Activated CD8-positive, alpha-beta memory T cell treated with anti-CD3 and anti-CD28 coated beads, Interleukin-2, amount 50 U/mL, for 1 hour (primary cell): ENCODE data around the gene CDH13.

Experiments used
- DNase-seq: peaks from one replicate; pipeline ENCODE4 v3.0.0-alpha.2; 2020; ENCODE audit errors: extremely low read depth

The CDH13 gene

DNA sequence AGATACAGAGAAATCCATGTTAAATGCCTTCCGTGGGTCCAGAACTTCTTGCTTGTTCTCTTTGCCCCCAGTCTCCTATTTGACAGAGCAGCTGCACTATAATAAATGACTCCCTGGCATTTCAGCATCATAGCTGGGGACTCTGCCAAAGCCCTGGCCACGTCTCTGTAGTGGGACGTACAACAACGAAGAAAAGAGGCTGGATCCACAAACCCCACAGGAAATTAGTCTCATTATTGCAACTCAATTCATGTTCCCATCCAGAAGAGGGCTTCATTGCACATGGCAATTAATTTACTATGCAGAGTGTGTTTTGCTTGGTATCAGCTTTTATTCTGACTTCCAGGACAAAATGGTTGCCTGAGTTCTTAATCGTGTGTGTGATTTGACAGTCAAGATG, 121.3 kb downstream of the CDH13 start:
- no peak for DNase-seq

DNA sequence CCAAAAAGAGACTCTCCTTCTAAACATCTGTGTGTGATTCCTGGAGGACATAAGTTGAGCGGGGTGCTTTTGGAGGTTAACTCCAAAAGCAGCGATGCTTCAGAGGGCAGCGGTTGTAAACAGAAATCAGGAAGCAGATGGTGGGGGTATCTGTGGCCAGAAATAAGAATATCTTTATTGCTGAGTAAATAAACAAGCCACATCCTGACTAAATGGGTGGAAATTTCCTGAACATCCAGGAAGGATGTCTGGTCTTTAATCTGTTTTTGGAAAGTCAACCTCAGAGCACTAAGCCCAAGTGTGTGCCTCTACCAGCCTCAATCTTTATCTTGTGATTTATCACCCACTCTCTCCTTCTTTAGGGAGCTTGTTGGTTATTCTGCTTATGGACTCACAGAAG, 123.3 kb downstream of the CDH13 start:
- DNase-seq: no peak

DNA sequence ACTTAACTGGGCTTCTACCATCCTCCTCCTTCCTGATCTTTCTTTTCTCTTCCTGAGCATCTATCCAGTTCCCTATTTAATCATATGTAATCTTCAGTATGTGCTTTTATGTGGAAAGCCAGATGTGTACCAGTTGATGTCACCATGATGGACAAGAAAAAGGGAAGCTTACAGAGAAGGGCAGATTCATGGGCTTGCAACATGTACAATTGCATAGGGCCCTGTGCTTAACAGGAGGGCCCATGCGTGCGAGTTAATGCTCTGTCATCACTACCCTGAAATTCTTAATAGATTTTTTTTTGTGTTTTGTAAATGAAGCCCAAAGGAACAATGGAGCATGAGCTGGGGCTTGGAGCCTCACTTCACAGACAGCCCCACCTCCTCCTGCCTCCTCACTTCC, 124.3 kb downstream of the CDH13 start:
- no peak for DNase-seq

DNA sequence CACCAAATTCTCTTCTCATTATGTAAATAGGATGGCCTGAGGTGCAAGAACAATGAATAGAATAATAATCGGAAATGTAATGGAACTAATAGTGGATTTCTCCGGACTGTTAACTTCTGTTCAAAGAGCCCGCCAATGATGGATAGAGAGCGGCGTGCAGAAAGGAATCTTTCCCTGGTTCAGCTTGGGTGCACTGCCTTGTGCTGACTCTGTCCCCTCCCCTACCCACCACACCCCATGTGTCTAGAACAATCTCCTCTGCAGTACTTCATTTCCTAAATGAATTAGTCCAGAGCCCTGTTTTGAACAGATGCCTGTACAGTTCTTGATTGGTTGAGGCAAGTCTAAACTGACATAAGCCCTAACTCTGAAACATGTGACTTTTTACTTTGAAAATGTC, 125.4 kb downstream of the CDH13 start:
- no peak for DNase-seq

DNA sequence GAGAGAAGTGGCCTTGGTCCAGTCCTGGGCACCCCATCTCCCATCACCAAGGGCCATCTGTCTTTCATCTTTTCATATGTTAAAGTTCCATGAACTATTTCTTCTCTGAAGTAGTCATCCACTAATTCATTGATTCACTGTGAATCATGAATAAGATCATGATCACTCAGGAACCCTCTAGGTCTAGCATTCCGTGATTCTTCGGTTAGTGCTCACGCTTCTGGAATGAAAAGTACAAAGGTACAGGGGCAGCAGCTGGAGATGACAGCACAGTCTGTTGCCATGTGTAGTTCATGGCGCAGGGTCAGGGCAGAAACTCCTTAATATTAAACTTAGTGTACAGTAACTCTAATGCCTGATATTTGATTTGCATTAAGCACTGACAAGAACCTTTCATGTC, 127.1 kb downstream of the CDH13 start:
- no peak for DNase-seq

DNA sequence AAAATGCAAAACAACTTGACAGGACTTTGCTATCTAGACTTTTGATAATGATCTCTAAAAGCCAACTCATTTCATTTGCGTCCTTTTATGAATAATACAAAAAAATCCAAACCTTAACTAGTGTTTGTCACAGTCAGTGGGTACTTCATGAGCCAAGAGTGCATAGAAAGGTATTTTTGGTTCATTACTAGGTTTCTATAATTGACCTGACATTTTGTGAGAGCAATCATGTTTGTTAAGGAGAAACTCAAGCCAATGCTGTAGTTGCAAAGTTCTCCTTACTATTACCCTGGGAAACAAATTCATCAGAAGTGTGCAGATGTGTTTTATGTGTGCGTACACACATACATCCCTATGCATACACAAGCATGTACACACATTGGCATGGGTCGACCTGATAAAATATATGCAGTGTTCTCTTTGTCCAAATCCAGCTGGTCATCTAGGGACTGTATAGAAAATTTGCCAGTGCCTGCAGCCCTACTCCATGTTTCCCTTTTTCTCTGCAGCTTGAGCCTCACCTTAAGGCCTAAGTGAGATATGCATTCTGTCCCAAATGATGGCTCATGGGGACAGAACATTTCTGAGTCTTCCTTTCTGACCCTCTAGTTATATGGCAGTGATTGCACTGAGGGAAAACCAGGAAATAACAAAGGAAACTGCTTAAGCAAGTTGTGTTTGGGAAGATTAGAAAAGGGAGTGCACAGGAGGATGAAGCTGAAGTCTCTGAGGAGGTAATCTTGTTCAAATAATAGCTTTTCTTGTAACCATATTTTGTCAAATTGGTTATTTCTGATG, 128.1 kb downstream of the CDH13 start:
- no peak for DNase-seq

DNA sequence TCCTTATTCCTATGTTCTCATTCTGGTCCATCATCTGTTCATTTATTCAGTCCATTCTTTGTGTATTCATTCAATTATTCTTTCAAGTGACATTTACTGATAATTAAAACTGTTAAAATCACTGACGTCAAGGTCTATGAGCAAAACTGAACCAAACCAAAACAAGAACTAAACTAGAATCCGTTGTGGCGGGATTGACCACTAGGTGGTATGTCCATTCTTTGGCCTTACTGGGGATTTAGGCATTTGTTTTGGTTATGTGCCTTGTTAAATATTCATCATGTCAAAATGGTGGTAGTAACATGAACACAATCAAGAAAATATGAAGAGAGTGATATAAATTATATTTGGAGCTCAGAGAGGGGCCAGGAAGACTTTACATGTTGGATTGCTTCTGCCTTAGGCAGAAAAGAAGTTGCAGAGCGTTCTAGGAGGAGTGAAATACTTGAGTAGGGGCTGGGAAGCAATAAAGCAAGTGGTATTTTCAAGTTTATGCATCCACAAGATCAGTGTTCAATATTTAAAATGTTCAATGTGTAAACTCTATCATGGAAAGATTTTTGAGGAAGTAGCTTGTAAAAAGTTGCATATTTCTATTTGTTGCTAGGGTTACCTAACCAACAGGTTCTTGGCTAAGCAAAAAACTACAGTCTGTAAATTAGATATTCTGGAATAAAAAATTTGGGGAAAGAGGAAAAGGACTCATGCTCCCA, 129.0 kb downstream of the CDH13 start:
- no peak for DNase-seq

DNA sequence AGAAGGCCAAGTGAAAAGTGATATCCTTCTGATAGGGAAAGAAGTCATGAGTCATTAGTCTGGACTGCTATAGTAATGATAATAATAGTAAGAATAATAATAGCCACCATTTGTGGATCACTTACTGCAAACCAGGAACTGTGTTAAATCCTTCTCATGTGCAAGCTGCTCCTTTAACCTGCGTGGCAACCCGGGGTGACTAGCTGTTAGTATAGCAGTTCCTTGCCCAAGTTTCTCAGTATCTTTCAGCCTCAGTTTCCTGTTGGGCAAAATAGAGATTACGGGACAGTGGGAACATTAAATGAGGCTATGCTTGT, 129.5 kb downstream of the CDH13 start:
- DNase-seq: no peak

DNA sequence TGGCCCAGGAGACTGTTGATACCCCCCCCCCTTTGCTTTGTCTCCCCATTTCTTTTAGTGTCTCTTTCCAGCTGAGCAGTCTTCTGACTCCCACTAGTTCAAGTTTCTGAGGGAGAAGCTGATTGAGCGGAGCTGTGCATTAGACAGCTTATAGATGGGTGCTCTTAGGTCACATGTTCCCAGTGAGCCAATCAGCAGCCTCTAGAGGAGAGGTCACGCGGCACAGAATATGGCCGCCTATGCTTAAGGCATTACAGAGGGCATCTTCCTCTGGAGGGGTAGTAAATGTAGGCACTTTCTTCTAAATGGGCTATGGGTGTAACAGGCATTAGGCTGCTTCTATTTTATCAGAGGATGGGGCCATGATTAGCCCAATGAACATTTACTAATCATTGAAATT, 131.6 kb downstream of the CDH13 start:
- DNase-seq: no peak

DNA sequence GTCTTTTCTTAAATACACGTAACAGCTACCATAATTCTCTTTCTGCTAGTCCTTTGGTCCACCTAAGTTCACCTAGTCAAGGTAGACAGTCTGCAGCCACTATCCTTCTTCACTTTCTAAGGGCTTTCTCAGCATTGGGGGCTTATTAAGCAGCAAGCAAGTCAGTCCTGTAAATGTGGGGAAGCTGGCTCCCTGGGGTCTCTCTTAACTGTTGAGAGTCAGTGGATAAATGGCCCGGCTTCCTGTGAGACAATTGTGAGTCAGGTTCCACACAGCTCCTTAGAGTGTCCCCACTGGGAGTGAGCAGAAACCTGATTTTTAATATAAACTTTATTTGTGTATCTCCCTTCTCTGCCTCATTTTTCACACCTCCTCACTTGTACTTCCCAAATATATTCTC, 132.1 kb downstream of the CDH13 start:
- DNase-seq: no peak

DNA sequence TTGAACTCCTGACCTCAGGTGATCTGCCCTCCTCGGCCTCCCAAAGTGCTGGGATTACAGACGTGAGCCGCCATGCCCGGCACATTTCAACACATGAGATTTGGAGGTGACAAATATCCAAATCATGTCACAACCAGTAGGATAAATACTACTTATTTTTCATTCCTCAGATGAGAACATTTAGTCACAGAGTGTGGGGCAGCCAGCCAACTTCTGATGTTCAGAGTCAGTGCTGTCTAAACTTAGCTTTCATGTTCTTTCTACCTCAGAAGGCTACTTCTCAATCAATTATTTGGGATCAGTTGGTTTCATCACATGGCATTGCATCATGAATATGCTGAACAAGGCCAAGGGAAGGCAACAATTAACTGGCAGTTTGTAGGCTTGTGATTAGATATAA, 134.5 kb downstream of the CDH13 start:
- no peak for DNase-seq

DNA sequence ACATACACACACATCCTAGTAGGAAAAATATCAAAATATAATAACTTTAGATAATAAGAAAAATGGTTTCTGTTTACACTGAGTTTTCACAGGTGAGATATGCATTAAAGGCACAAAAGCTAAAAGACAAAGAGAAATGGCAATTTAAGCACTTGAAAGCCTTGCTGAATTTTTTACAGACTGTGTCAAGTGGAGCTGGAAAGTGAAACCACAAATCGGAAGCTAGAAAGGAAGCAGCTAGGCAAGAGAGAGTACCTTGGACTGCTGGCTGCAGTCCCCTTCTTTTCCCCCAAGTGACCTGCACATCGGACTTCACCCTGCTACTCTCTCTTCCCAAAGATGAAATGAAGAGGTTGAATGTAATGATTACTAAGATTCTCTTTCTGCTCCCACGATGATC, 135.1 kb downstream of the CDH13 start:
- DNase-seq: no peak

DNA sequence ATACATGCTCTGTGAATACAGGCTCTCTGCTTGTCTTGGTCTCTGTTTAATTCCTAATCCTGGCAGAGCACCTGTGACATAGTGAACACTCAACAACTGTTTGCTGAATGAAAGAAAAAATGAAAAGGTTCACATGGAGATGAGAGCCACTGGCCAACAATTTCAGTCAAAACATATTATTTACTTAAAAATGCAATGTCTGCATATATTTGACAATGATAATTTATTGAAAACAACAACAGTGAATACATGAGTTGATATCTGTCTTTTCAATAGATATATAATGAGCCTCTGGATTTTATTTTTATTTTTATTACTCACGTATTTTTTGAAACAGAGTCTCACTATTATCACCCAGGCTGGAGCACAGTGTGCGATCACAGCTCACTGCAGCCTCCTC, 136.6 kb downstream of the CDH13 start:
- DNase-seq: no peak

DNA sequence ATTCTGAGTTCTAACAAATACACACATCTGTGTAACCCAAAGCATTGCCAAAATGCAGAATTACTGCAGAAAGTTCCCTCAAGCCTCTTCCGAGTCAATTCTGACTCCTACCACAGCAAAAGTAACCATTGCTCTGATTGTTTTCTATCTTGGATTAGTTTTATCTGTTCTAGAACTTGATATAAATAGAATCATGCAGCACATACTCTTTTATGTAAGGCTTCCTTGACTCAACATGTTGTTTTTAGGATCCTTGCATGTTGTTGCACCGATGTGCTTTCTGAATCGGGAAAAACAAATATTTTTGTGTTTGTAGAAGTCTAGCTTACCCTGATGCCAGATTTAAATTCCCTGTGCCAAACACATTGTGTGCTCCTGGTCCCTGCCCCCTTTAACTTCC, 140.4 kb downstream of the CDH13 start:
- DNase-seq: no peak

DNA sequence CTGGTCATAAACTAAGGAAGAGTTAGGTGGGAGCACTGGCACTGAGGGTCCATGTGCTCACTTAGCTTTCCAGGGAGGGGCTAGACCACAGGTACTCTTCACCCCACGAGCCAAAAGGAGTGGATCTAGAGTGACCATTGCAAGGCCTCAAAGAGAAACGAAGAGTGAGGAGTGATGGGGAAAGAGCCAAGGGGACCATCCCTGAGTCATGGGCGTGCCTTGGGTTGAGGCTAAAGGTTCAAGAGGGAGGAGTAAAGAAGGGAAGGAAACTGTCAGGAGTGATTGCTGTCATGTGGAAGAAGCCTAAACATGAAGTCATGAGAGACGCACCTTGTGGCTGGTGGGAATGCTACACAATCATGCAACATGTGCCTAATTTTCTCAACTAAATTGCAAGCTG, 141.0 kb downstream of the CDH13 start:
- DNase-seq: no peak

DNA sequence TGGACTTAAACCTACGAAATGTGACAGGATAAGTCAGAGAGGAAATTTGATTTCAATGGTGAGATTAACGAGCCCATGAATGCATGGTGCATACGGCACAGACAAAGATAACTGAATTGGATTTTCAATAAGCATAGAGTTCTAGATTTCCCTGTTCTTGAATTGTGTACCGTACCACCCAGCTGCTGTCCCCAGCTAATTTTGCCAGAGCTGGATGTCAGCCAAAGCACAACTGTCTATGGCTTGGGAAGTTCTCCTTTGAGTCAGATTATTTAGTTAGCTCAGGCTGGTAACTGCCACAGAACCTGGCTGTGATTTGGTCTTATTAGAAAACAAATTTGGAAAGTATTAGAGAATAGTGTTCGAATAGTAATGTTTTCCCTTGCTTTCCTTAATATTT, 143.1 kb downstream of the CDH13 start:
- no peak for DNase-seq

DNA sequence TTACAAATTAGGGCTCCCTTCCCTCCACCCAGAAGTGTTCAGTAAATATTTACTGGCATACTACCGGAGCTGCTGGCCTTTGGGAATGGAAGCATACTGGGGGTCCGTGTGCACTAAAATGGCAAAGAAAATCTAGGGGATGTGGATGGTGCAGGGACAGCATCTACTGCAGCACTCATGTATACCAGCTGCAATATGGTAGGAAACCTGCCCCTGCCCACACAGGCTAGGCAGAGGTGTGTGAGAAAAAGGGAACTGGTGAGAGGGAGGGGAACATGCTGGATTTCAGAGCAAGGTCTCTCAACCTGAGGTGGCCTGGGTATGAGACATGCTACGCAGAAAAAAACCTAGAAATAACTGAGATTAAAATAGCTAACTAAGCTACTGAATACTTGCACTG, 145.4 kb downstream of the CDH13 start:
- DNase-seq: no peak

DNA sequence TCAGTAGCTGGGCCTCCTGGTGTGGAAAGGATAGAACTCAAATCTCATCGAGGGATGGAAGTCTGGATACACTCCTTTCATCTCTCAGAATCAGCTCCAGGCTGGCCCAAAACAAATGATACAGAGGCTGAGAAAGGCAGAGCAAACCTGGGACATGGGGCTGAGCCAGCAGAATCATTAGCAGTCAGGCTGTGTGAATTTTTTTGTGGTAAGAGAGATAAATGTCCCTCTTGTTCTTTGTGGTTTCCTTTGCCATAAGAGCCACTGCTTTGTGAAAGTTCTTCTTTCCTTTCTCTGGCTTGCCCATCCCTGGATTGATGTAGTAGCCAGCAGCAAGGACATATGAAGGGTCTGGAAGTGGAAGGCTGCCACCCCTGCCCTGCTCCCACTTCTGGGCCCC, 146.2 kb downstream of the CDH13 start:
- no peak for DNase-seq

DNA sequence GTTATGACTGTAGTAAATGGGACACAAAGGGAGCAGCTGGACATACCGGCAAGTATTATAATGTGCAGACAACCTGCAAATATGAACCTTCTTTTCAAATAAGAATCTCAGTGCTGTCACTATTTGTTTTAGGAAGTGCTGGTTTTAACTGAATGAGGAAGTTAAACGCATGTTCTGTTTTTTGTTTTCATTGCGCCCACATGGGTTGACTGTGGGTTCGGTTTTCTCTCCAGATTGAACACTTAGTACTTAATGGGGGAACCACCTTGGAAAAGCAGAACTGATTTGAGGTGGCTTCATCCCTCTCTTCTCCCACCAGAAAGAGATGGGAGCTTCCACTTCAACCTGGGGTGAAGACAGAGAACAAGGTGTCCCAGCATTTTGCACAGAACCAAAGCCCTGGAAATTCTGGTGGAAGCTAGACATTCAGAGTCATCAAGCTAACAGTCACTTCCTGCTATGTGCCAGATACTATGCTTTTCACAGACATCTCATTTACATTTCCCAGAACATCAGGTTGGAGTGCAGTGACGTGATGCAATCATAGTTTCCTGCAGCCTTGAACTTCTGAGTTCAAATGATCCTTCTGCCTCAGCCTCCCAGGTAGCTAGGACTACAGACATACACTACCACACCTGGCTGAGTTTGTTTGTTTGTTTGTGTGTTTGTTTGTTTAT, 149.8 kb downstream of the CDH13 start:
- no peak for DNase-seq

DNA sequence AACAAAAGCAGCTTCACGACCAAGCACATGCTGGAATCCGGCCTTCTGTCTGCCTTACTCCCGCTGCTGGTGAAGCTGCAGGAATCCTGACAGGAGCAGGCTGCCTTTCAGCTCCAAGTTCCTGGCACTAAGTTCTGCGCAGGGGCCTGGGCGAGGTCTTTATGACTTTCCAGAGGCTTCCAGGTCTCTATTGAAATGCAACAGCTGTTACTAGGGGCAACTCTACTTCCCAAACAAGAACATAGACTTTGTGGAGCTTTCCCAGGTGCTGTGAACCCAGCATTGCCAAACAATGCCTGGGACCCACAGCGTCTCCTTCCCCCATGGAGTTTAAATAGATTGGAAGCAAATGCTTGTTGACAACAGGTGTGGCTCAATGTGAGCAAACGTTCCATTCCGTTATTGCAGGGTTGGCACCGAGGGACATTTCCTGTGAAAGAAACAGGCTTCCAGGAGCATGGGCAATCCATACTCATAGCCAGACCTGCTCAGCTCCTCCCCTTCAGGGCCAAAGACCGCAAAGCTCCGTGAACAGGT, 156.0 kb downstream of the CDH13 start:
- DNase-seq: no peak

DNA sequence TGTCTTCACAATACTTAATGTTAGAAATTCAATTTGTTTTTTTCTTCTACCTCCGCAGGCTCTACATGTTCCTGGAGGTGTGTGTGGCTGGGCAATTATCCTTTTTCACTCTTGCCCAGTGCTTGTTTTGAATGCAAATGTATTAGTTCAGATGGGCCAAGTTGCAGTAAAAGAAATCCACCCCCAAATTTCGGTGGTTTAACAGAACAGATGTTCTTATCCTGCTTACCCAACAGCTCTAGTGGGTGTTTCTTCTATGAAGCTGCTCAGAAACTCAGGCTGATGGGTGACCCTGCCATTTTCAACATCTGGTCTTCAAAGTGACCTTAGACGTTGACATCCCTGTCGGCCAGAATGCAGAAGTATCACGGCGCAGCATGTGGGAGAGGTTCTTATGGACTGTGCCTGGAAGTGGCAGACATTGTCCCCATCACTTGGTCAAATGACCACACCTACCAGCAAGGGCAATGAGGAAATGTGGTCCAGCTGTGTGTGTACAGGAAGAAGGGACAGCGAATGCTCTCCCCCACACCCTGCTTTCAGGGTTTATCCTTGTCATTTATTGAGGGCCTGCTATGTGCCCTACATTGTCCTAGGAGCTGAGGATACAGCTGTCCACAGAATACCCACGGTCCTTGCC, 157.3 kb downstream of the CDH13 start:
- DNase-seq: no peak

DNA sequence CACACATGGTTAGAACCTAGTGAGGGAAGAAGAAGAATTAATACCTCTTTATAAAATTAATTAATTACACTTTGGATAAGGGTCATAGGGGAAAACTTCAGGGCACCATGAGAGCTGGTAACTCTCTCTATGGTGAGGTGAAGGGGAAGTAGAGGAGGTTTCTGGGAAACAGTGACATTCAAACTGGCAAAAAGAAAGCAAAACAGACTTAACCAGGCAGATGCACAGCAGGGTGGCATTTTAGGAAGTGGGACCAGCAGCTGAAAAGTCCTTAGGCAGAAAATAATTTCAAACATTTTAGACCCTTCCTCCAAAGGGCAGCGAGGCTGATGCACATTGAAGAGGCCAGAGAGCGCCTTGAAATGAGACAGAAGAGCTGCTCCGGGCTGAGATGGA, 157.8 kb downstream of the CDH13 start:
- DNase-seq: no peak

DNA sequence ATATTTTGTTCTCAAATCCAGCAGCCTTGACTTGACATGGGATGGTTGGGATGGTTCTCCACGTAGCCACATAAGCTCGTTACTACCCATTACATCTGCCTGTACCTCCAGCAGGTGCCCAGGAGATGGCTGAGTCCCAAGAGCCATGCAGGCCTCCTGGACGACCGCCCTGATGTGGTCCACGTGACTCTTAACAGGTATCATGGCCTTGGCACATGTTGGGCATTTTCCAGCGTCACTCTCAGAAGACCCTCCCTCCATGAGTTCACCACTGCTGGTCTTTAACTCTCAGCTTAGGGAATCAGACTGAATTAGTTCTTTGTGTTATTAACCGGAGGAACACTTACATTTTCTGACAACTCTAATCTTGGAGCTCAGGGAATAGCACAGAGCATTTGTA, 161.5 kb downstream of the CDH13 start:
- no peak for DNase-seq
